ENCODE data around the gene WDR86.

Gene WDR86

DNA sequence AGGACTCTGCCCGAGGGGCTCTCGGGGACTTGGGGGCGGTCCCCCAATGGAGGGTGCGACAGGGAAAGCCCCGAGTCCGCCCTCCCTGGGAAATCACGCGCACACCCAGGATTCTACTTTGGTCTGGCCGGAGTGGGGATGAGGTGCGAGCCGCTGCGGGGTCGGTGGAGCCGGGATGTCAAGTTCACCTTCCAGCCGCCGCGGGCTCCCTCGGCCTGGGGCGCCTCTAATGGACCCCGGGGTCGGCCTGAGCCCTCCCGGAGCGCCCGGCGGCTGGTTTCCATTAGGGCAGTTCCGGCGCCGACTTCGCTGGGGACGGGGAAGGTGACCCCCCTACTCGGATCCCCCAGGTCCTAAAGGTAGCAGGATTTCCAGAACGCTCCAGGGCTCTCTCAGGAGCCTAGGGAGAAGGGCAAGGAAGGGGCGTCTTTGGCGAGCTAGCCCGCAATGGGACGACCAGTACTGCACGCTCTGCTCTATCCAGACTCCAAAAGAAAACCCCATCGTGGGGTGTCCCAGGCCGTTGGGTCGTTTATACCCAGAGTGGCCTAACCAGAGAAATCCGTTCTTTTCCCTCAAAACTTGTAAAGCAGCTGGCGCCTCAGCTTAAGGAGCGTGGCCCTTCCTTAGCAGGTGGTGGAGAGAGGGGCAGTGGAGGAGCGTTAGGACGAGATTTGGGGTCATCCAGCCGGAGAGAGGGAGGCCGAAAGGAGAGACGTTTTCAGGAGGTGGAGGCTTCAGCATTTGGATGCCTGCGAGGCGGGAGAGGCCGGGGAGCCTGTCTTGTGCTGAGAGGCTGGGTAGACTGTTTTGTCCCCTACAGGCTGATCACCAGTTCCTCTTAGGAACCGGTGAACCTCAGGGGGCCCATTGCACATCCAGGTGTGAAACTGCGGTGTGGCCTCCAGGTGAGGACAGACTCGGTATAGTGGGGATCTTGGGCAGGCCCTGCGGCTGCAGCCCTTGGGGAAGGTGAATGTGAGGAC lies 860 bp upstream of the WDR86 start:
- no peak for DNase-seq (ENCODE audit: low spot score)
- no peak for TF ChIP-seq CTCF (IDR thresholded peaks at IDR 0.05; ENCODE audit: extremely low read depth, missing control alignments)

- no peak for DNase-seq (ENCODE audit: low spot score)
Observed at GRCh38 chr7:151408839-151409666, 785 bp downstream of the WDR86 start.

DNA sequence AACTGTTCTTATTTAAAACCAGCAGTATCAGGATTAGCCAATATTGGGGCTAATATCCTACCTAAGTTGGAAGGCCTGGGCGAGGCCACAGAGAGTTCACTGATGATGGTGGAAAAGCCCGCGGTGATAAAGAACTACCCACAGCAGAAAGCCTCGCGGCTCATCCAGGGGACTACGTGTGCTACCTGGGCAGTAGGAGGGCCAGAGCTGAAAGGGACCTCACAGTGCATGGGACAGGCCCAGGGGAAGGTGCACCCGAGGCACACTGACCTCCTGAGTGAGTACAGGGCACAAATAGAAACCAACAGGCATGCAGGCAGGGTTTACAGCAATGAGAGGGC lies 1.4 kb downstream of the WDR86 start:
- DNase-seq (ENCODE audit: low spot score) = no peak
- TF ChIP-seq CTCF (IDR thresholded peaks at IDR 0.05; ENCODE audit: extremely low read depth, missing control alignments) = no peak

More at GRCh38 chr7:151408839-151409666, 785 bp downstream of the WDR86 start:
- TF ChIP-seq CTCF (IDR thresholded peaks at IDR 0.05; ENCODE audit: extremely low read depth, missing control alignments) = no peak

DNA sequence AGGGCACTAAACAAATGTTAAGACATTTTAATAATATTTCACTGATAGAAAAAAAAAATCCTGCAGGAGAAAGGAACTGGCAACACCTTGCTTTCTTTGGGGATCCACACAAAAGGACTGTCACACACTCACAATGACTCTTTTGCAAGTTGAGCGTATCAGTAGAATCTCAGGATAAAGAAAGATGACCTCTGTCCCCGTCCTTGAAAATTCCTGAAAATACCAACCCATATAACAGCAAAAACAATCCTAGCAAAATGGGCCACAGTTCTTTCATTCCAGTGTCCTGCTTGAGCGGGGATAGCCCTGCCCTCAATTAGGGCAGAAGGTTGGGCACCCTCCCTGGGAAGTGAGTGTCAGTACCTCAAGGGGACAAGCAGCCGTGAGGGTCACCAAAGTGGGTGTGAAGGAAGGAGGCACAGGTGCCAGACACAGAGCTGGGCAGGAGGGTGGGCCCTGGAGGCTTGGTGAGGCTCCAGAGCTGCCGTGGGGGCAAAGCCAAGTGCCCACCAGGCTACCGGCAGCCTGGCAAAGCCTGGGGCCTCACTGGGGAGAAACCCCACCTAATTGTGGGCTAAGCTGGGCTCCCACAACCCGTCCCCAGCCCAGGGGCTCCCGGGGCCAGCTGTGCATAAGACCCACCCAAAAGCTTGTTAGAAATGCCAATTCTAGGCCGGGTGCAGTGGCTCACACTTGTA lies 2.8 kb downstream of the WDR86 start:
- TF ChIP-seq CTCF (IDR thresholded peaks at IDR 0.05; ENCODE audit: extremely low read depth, missing control alignments) = no peak
- no peak for DNase-seq (ENCODE audit: low spot score)

DNA sequence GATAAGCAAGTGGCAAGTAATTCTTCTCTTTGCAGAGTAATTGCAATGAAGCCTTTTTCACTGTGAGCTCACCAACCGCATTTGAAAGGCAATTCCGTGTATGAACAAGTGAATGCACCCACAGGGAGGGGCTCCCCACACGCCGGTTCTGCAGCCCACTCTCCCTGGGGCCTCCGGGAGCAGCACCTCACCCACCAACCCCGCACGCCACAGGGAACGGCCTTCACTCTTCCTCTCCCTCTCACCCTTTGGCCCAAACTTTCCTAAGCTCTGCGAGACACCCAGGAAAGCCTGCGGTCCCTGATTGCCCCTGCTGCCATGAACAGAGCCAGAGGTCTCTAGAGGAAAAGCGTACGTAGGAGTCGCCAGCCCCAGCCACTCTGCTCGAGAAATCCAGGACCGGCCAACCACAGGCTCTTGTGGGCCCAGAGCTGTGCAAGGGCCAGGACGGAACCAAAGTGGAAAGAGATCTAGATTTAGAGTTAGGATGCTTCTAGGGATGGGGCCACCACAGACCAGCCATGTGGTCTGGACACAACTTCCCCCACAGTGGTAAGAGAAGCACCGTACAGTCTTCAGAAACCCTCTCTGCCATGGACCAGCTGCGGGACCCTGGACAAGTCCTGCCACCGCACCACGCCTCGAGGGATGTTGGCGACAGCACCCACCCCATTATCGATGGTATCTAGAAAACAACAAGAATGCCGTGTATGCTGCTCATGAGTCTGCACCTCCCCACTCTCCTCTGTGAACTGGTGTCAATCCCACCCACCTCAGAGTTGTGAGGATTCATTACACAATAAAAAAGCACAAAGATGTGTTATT lies 3.6 kb downstream of the WDR86 start:
- DNase-seq (ENCODE audit: low spot score) = no peak
- no peak for TF ChIP-seq CTCF (IDR thresholded peaks at IDR 0.05; ENCODE audit: extremely low read depth, missing control alignments)

GRCh38 chr7:151405588-151405987 lies 4.2 kb downstream of the WDR86 start:
- DNase-seq (ENCODE audit: low spot score) = no peak
- TF ChIP-seq CTCF (IDR thresholded peaks at IDR 0.05; ENCODE audit: extremely low read depth, missing control alignments) = no peak

All from GM20000 (cell line).